Measurements from ENCODE around the gene LRRC75A. TPM values are rescaled to one million over a fixed set of nuclear protein-coding genes. Genes with fewer than 3 reads are reported as not detected.
A peak's percentile ranks its signal among the peaks of the same experiment; 100 is the strongest.

LRRC75A gene
- total and polyA plus RNA-seq, 2 of the 8 experiments (the other 6 are each of a cell fraction or from before 2014, with no cell fraction given) = 9.7 to 9.9 TPM

DNA sequence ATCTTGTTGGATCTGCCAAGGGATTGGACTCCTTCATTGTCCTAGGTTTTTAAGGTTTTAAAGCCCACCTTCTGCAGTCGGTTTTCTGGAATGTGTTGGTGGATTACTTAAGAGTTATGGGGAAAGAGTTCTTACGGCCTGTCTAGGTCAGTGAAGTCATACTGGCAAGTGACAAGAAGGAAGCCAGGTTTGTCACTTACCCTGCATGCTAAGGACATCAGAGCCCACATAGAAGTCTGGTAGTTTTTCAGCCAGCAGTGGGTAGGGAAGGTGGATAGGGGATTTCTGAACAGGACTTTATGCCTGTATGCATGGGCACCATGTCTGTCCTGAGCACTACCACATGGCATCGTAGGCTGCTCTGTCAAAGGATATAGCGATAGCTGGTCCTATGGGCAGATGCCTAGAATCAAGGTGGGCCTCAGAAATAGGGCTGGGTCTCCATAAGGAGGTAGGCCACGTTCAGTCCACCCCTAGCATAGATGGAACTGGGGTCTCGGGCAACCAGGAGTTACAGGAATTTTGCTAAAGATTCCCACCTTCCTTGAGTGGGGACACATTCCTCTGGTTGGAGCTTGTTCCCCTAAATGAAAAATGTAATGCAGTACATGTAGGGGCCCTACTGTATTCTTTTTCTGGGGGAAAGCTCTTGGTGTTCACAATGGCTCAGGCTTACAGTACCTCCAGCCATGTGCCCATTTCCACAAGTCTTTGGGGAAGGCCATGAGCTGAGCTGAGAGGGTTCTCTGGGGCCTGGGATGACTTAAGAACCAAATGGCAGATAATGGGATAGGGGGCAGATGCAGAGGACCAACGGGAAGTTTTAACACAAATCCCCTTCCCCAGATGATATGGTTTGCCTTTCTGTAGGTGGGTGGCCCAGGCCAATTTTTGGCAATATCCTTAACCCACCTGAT lies 49.1 kb downstream of the LRRC75A start (continued):
- TF ChIP-seq, protein P1, sequence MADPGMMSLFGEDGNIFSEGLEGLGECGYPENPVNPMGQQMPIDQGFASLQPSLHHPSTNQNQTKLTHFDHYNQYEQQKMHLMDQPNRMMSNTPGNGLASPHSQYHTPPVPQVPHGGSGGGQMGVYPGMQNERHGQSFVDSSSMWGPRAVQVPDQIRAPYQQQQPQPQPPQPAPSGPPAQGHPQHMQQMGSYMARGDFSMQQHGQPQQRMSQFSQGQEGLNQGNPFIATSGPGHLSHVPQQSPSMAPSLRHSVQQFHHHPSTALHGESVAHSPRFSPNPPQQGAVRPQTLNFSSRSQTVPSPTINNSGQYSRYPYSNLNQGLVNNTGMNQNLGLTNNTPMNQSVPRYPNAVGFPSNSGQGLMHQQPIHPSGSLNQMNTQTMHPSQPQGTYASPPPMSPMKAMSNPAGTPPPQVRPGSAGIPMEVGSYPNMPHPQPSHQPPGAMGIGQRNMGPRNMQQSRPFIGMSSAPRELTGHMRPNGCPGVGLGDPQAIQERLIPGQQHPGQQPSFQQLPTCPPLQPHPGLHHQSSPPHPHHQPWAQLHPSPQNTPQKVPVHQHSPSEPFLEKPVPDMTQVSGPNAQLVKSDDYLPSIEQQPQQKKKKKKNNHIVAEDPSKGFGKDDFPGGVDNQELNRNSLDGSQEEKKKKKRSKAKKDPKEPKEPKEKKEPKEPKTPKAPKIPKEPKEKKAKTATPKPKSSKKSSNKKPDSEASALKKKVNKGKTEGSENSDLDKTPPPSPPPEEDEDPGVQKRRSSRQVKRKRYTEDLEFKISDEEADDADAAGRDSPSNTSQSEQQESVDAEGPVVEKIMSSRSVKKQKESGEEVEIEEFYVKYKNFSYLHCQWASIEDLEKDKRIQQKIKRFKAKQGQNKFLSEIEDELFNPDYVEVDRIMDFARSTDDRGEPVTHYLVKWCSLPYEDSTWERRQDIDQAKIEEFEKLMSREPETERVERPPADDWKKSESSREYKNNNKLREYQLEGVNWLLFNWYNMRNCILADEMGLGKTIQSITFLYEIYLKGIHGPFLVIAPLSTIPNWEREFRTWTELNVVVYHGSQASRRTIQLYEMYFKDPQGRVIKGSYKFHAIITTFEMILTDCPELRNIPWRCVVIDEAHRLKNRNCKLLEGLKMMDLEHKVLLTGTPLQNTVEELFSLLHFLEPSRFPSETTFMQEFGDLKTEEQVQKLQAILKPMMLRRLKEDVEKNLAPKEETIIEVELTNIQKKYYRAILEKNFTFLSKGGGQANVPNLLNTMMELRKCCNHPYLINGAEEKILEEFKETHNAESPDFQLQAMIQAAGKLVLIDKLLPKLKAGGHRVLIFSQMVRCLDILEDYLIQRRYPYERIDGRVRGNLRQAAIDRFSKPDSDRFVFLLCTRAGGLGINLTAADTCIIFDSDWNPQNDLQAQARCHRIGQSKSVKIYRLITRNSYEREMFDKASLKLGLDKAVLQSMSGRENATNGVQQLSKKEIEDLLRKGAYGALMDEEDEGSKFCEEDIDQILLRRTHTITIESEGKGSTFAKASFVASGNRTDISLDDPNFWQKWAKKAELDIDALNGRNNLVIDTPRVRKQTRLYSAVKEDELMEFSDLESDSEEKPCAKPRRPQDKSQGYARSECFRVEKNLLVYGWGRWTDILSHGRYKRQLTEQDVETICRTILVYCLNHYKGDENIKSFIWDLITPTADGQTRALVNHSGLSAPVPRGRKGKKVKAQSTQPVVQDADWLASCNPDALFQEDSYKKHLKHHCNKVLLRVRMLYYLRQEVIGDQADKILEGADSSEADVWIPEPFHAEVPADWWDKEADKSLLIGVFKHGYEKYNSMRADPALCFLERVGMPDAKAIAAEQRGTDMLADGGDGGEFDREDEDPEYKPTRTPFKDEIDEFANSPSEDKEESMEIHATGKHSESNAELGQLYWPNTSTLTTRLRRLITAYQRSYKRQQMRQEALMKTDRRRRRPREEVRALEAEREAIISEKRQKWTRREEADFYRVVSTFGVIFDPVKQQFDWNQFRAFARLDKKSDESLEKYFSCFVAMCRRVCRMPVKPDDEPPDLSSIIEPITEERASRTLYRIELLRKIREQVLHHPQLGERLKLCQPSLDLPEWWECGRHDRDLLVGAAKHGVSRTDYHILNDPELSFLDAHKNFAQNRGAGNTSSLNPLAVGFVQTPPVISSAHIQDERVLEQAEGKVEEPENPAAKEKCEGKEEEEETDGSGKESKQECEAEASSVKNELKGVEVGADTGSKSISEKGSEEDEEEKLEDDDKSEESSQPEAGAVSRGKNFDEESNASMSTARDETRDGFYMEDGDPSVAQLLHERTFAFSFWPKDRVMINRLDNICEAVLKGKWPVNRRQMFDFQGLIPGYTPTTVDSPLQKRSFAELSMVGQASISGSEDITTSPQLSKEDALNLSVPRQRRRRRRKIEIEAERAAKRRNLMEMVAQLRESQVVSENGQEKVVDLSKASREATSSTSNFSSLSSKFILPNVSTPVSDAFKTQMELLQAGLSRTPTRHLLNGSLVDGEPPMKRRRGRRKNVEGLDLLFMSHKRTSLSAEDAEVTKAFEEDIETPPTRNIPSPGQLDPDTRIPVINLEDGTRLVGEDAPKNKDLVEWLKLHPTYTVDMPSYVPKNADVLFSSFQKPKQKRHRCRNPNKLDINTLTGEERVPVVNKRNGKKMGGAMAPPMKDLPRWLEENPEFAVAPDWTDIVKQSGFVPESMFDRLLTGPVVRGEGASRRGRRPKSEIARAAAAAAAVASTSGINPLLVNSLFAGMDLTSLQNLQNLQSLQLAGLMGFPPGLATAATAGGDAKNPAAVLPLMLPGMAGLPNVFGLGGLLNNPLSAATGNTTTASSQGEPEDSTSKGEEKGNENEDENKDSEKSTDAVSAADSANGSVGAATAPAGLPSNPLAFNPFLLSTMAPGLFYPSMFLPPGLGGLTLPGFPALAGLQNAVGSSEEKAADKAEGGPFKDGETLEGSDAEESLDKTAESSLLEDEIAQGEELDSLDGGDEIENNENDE (IDR thresholded peaks at IDR 0.05; ENCODE audit: insufficient replicate concordance, low read length) = no peak
- TF ChIP-seq EP300 (IDR thresholded peaks at IDR 0.05; ENCODE audit: borderline replicate concordance in 1 of 2, low read depth in 2 of 2, low read length in 2 of 2) = no peak
- TF ChIP-seq CHD2 (IDR thresholded peaks at IDR 0.05; ENCODE audit: low read length) = 0 out of 2 replicates have a peak, but pooled peaks have one; percentile 6
- TF ChIP-seq POLR2AphosphoS5 (IDR thresholded peaks at IDR 0.05; ENCODE audit: low read depth, low read length) = peak; percentile 80; the same call in 1 of the 2 replicates
- TF ChIP-seq CHD1 (IDR thresholded peaks at IDR 0.05; ENCODE audit: low read depth, low read length) = no peak
- TF ChIP-seq CEBPB (IDR thresholded peaks at IDR 0.05; ENCODE audit: low read depth, low read length) = no peak
- TF ChIP-seq EZH2 (IDR thresholded peaks at IDR 0.05; ENCODE audit: low read depth, low read length, severe bottlenecking) = no peak
- no peak for TF ChIP-seq CTBP2 (IDR thresholded peaks at IDR 0.05; ENCODE audit: borderline replicate concordance, insufficient read depth, insufficient read length, low read length)
- TF ChIP-seq BCL11A (IDR thresholded peaks at IDR 0.05; ENCODE audit: low read depth in 2 of 2, low read length in 2 of 2) = no peak

Data from H1 (cell line).